ENCODE data around the gene DSCAML1. TPM values are rescaled to one million over a fixed set of nuclear protein-coding genes. Genes with fewer than 3 reads are reported as not detected.

DSCAML1 gene
- total RNA-seq, 1 experiment from 2014 or later = not detected

- no peak for ATAC-seq
- no peaks in the 10 kb centered on the region for H3K9me2 ChIP-seq (replicated peaks; ENCODE audit: low read length)
- POLR2A ChIA-PET (ENCODE audit: unreplicated experiment) = no interaction called here
- H3K4me2 ChIP-seq (ENCODE audit: low read length) = no peak overlapping the region
- H3K27me3 ChIP-seq (ENCODE audit: low read length) = peaks cover 98% of the 10 kb centered on the region
- no peak overlapping the region for H3K9ac ChIP-seq (ENCODE audit: low read length)
- H4K20me1 ChIP-seq (ENCODE audit: low read length) = no peaks in the 10 kb centered on the region
- no peaks in the 10 kb centered on the region for H3K4me1 ChIP-seq (ENCODE audit: insufficient read depth, low read length)
- no peaks in the 10 kb centered on the region for H3K79me2 ChIP-seq (ENCODE audit: low read length)
- no peak overlapping the region for H2AFZ ChIP-seq (ENCODE audit: low read length)
- no peaks in the 10 kb centered on the region for H3K9me3 ChIP-seq (ENCODE audit: low read length)
- TF ChIP-seq EZH2phosphoT487 (IDR thresholded peaks at IDR 0.05; ENCODE audit: borderline replicate concordance, low read length) (no peak), CTCF (conservative IDR thresholded peaks at IDR 0.05; ENCODE audit: low read depth, low read length) (no peak), EZH2 (IDR thresholded peaks at IDR 0.05; ENCODE audit: low read length, unreplicated experiment) (no peak)
- H3K4me3 ChIP-seq (ENCODE audit: low read length) = no peak overlapping the region
- no peak for DNase-seq
- intact Hi-C loops (cut with micrococcal nuclease) = no loop called here
- CTCF ChIA-PET = no interaction called here
- H3F3A ChIP-seq (ENCODE audit: low read length, unreplicated experiment) = no peaks in the 10 kb centered on the region
- BruUV-seq (replicated peaks) = no TSS peak
- H3K27ac ChIP-seq (ENCODE audit: low read length) = no peak overlapping the region
- no peaks in the 10 kb centered on the region for H3K36me3 ChIP-seq (ENCODE audit: low read depth, low read length)
These were observed 249.1 kb downstream of the DSCAML1 start for GRCh38 chr11:117547946-117548345.

- Histone ChIP-seq H3K4me3 (ENCODE audit: low read length) (no peak overlapping the region), H3K4me2 (ENCODE audit: low read length) (no peak overlapping the region), H3K27me3 (ENCODE audit: low read length) (peaks cover 98% of the 10 kb centered on the region), H3K9me3 (ENCODE audit: low read length) (no peaks in the 10 kb centered on the region), H3K9me2 (replicated peaks; ENCODE audit: low read length) (no peaks in the 10 kb centered on the region), H3F3A (ENCODE audit: low read length, unreplicated experiment) (no peaks in the 10 kb centered on the region), H4K20me1 (ENCODE audit: low read length) (no peaks in the 10 kb centered on the region), H3K27ac (ENCODE audit: low read length) (no peak overlapping the region), H2AFZ (ENCODE audit: low read length) (no peak overlapping the region), H3K9ac (ENCODE audit: low read length) (no peak overlapping the region), H3K4me1 (ENCODE audit: insufficient read depth, low read length) (no peaks in the 10 kb centered on the region), H3K79me2 (ENCODE audit: low read length) (no peaks in the 10 kb centered on the region), H3K36me3 (ENCODE audit: low read depth, low read length) (no peaks in the 10 kb centered on the region)
- no peak for TF ChIP-seq EZH2phosphoT487 (IDR thresholded peaks at IDR 0.05; ENCODE audit: borderline replicate concordance, low read length)
- TF ChIP-seq EZH2 (IDR thresholded peaks at IDR 0.05; ENCODE audit: low read length, unreplicated experiment) = no peak
- TF ChIP-seq CTCF (conservative IDR thresholded peaks at IDR 0.05; ENCODE audit: low read depth, low read length) = no peak
- ATAC-seq (no peak), DNase-seq (no peak)
- intact Hi-C loops (cut with micrococcal nuclease) = no loop called here
- BruUV-seq (replicated peaks) = no TSS peak
- ChIA-PET CTCF (no interaction called here), POLR2A (ENCODE audit: unreplicated experiment) (no interaction called here)
These were observed 249.7 kb downstream of the DSCAML1 start for GRCh38 chr11:117547195-117547850.

- Histone ChIP-seq H3K4me2 (ENCODE audit: low read length) (no peak overlapping the region), H3K4me1 (ENCODE audit: insufficient read depth, low read length) (no peaks in the 10 kb centered on the region), H2AFZ (ENCODE audit: low read length) (no peak overlapping the region), H3K9me2 (replicated peaks; ENCODE audit: low read length) (no peaks in the 10 kb centered on the region), H3K4me3 (ENCODE audit: low read length) (no peak overlapping the region), H3F3A (ENCODE audit: low read length, unreplicated experiment) (no peaks in the 10 kb centered on the region), H3K27ac (ENCODE audit: low read length) (no peak overlapping the region), H3K79me2 (ENCODE audit: low read length) (no peaks in the 10 kb centered on the region), H3K9ac (ENCODE audit: low read length) (no peak overlapping the region), H3K27me3 (ENCODE audit: low read length) (peaks cover 98% of the 10 kb centered on the region), H3K36me3 (ENCODE audit: low read depth, low read length) (no peaks in the 10 kb centered on the region), H3K9me3 (ENCODE audit: low read length) (no peaks in the 10 kb centered on the region), H4K20me1 (ENCODE audit: low read length) (no peaks in the 10 kb centered on the region)
- BruUV-seq (replicated peaks) = no TSS peak
- TF ChIP-seq CTCF (conservative IDR thresholded peaks at IDR 0.05; ENCODE audit: low read depth, low read length) (no peak), EZH2 (IDR thresholded peaks at IDR 0.05; ENCODE audit: low read length, unreplicated experiment) (no peak), EZH2phosphoT487 (IDR thresholded peaks at IDR 0.05; ENCODE audit: borderline replicate concordance, low read length) (no peak)
- ATAC-seq (no peak), DNase-seq (no peak)
- CTCF ChIA-PET = no interaction called here
- POLR2A ChIA-PET (ENCODE audit: unreplicated experiment) = no interaction called here
- intact Hi-C loops (cut with micrococcal nuclease) = no loop called here
These were observed 250.4 kb downstream of the DSCAML1 start for GRCh38 chr11:117546431-117547194.
